Superior temporal gyrus (tissue), 1 donor: ENCODE results near the gene DPP6.
"Not testable (repeated sequence)": the region's sequence is repeated elsewhere in the genome, so short reads cannot be mapped to it uniquely, and the experiment has no call there.

Experiments
- DNase-seq: peaks from one replicate; pipeline ENCODE4 v3.0.0-alpha.2; 2016; ENCODE audit errors: extremely low spot score

DPP6 gene

DNA sequence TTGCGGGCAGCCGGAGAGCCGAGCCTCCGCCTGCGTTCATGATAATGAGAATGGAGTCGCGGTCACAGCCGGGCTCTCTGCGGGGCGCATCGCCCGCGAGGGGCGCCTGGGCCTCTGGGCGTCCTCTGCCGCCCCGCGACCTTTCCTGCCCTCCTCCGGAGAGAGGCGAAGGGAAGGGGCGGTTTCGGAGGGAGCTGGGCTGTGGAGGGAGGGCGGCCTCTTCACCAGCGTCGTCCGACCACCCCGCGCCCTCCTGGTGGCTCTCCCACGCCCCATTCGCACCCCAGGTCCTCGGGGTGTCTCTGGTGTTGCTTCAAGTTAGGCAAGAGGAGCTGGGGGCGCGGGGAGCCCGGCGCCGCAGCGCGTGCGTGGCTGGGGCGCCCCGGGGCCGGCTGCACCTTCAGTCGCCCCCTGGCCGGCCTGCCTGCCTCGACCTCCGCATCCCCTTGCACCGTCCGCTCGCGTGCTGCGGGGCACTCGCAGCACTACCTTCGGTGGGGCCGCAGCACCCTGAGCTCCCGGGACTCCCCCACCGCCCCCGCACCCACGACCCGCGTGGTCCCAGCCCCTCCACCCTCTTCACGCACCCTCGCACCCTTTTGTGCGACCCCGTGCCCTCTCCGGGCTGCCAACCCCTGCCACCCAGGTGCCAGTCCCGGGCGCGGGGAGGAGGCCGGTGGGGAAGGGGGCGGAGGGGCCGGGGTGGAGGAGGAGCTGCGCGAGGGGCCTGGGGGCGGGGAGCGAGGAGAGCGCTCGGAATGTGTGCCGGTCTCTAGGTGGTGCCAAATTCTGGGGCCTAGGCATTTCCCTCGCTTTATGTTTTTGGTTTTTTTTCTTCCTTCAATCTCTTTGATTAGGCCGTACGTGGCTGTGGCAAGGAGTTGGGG, at the start of gene DPP6:
DPP6 (plus strand) TSS at position 756 of the 887 bp plus-strand sequence.
- DNase-seq = peak; percentile 8

DNA sequence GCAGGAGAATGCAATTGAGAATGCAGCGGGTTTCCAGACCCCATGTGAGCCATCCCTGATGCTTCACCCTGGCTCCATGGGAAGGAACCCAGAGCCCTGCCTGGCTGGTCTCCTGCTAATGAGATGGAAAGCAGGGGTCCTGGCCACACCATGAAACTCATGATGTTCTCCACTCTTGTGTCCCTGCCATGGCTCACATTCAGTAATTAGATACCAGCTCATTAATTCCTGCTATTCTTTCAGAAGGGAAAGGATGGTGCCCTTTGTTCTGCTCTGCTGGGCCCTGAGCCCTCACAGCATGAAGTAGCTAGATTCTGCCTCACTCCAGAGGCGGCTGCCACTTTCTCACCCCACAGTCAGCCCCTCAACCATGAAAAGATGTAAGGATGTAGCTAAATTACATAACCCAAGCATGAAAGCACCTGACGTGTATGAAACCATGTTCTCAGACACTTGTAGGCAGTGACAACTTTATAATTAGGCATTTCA, 42.7 kb upstream of the DPP6 start:
- DNase-seq = not testable (repeated sequence)

DNA sequence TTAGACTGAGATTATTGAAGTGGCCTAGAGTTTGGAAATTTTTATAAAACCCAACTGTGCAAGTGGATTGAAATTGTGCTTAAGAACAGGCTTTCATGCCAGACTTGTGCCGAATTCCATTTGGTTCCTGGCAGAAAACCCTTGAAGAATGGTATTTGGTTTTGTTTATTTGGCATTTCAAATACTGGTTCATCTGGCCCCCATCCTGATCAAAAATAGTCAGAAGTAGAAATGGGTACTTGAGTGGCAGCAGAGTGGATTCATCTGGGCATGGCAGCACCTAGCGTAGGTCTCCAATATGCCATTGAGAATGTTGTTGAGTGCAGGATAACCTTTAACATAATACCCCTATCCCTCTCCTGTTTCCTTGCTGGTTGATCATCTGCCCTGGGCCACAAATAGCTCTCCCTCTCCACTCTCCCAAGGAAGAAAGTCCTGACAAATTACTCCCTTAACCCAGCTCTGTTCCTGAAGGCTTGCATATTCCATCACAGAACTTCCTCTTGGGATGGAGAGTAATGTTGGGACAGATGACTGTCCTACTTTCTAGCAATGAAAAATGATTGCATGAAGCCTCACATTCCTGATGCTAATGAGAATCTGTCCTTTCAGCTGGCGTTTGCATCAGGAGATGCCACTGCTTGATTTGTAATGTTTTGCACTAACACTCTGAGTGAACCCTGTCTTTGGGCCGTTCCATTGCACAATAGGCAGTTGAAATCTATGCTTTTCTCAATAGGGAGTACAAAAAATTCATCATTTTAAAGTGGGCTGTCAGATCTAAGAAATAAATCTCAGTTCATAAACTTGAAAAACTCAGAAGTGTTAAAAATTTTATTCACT, 41.3 kb upstream of the DPP6 start:
- DNase-seq = not testable (repeated sequence)

DNA sequence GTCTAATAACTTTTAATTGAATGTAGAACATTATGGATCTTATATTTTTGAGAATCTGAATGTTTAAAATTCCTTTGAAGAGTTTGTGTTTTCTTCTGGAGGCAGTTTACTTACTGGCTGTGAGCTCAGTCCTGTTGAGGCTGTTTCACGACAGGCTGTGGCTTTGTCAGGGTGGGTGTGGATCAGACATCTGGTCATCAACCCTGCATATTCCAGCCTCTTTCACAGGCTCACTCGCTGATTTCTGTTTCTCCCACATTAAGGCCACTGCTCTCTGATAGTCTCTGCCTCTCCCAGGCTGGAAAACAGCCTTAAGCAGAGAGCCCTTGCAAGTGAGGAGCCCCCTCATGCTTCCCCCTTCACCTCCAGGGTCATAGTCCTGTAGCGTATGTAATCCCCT, 39.4 kb upstream of the DPP6 start:
- DNase-seq = not testable (repeated sequence)

DNA sequence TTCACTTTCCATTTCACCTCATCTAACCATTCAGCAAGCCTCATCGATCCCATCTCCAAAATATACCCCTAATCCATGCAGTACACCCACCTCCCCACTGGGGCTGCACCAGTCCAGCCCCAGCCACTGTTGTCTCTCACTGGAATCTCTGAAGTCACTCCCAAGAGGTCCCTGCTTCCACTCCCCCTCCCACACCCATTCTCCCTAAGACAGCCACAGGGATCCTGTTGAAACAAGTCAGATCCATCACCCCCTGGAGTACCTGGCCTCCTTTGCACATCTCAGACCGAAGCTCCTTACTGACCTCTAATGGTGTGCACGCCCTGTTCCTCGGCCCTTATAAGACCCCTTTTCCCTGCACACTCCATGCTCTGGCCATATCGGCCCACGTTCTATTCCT, 36.6 kb upstream of the DPP6 start:
- not testable (repeated sequence) for DNase-seq

DNA sequence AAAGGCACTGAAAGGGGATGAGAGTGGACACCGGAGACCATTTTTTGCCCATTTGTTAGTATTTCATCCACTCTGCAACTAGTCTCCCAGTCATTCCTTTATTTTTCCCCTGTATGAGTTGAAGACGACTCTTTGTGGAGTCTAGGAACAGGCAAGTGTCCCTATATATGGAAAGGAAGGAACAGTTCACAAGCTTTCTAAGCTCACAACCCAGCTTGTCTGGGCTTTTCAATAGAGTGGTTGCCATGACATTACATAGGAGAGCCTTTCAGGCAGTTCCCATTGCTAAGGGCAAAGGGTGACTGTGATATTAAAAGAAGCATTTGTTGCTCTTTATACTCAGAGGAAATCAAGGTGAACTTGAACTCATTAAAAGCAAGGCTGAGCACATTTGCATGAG, 33.8 kb upstream of the DPP6 start:
- not testable (repeated sequence) for DNase-seq

DNA sequence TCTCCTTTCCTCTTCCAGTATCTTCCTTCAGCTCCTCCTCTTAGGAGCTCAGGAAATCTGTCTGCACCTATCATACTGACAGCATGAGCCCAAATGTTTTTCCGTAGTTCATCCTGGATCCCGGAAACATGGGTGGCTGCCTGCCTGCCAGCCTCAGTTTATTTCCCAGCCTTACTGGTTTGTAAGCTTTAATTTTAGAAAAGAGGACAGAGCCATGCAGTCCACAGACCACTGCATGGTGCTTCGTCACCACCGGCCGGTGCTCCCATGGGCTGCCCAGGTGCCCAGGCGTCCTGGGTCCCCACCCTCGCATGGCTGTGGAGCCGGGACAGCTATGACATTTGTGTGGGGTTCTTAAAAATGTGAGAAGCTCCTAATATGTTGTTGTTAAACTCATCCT, 24.4 kb upstream of the DPP6 start:
- not testable (repeated sequence) for DNase-seq

DNA sequence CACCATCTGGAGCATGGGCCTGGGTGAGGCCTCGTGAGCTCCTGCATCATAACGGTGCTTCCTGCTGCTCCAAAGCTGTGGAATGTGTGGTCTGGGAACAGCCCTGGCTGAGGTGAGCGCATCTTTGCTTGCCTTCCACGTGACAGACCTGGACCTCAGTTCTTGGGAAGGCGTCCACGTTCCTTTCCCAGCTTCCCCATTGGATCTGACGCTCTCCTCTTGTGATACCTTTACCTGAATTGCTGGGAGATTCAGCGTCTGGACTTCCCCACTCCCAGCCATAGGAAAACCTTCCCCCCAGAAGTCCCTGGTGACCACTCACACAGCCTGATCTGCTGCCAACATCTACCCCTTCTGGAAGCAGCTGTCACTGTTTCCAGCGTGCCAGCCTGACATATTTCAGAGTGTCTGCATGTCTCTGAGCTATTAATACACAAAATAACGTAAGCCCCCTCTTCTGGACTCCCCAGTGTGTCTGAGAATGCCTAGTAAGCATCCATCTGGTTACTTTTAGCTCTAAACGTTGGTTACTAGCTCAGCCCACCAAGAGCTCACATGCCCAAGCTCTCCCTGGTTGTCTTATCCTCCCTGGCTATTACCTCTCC, 21.6 kb upstream of the DPP6 start:
- DNase-seq = not testable (repeated sequence)

DNA sequence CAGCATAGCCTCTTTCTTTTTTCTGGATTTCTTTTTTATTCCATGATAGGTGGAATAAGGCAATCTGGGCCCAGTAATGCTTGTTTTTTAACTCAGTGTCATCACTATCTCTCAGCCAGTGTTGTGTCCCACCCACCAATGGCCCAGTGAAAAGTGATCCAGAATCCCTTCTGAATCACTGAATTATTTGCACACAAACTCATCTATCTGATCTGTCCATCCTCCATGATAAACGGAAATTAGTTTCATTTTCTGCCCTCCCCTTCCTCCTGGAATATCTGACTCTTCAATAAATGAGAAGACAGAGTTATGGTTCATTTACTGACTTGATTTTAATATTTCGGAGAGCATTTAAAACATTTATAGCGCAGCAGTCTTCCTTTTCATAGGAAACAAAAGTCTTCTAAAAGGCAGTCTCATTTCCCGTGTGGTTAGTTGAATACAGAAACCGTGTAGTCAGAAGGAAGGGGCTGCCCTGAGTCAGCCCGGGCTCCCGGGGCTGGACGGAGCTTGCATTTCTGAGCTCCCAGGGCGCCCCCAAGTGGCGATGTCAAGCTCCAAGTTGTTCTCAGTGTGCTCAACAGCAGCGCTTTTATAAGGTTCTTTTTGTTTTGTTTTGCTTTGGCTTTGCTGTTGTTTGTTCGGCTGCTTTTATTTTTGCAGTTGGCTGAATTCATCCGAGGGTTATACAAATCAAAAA, 12.6 kb upstream of the DPP6 start:
- not testable (repeated sequence) for DNase-seq

DNA sequence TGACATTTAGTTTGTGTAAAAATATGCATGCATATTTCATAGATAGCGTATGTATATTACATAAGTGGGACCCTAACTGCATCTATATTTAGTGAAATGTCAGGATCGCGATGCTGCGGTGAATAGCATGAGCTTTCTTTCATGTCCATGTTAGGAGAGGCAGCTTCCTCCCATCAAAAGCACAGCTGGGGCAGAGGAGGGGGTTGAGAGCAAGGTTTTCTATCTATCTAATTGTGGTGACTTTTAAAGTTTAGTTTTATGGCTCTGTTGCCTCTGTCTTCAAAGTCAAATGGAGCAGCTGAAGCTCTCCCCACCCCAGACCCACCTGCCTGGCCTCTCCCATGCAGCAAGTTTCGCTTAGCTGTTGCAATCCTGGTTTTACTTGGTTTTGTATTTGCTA, 1.8 kb upstream of the DPP6 start:
- not testable (repeated sequence) for DNase-seq

DNA sequence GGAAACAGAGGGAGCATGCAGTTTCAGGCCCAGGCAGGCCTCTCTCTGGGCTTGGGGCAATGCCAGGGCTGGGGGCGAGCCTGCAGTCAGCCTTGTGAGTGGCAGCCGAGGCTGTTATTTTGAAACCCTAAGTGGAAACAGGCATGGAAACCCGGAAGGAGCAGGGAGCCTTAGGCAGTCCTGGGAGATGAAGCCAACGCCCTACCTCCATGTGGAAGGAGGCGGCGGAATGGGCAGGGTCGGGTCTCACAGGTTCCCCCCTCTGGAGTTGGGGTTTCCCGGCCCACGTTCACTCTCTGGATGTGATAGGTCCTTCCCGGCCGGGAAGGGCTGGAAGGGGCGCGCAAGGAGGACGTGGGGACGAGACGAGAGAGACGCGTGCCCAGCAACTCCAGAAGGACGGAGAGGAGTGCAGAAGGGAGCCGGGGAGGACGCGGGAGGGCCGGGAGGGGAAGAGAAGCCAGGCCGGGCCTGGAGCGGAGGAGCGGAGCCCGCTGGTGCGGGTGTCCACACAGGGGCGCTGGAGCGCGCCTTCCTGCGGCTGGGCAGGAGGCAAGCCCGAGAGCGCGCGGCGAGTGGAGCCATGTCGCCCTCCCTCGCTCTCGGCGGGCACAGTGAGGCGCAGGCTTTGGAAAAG, 1.1 kb upstream of the DPP6 start:
- DNase-seq = peak; percentile 7

DNA sequence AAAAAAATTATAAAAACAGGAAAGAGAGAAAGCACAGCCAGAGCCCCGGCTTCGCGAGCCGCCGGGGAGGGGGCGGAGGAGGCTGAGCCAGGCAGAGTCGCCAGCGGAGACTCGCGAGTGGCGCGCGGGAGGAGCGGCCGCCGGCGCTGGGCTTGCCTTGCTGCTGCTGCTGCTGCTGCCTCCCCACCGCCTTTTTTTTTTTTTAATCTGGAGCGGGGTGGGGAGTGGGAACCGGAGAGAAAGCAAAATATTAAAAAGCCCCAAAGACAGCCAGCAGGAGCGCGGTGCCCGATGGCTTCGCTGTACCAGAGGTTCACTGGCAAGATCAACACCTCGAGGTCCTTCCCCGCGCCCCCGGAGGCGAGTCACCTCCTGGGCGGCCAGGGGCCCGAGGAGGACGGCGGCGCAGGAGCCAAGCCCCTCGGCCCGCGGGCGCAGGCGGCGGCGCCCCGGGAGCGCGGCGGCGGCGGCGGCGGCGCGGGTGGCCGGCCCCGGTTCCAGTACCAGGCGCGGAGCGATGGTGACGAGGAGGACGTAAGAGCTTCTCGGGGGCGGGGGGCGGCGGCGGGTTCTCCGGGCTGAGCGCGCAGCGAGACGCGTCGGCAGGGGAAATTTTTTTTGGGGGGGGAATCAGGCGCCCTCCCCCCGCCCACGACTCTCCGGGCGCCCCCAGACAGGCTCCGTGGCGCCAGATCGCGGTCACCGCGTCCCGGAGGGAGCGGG, 493 bp downstream of the DPP6 start:
- DNase-seq = peak; percentile 38

DNA sequence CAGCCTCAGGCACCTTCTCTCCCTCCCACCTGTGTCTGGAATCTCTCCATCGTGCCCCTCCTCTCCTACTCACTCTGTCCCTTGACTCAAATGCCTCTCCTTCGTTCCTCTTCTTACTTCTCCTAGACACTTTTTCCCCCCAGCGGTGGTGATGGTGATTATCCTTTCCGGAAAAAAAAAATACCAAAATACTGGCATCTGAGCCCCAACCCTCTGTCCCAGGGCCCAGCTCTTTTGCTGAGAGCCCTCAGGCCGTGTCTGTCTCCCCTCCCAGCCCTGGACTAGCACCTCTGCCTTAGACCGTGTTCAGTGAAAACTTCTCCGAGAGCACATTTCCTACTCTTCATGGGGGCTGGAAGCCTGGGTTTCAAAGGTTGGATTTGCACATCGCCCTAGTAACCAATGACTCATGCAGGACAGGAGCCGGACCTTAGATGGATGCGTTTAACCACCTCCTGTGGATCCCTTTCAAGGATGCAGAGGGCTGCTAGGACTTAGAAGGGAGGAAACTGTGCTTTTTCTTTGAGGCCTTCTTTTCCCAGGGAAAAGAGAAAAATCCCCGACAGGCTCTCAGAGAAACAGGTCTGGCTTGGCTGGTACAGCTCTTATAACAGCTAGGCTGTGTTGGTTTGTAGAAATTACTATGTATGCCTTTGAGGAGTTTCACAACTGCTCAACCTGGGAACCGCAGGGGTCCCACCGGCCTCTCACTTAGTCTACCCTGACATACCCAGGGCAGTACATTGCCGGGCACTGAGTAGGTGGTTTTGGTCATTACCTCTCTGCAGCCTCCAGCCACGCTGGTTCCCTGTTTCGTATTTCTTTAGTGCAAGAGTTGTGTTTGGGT, 1.5 kb downstream of the DPP6 start:
- peak; percentile 35 for DNase-seq

DNA sequence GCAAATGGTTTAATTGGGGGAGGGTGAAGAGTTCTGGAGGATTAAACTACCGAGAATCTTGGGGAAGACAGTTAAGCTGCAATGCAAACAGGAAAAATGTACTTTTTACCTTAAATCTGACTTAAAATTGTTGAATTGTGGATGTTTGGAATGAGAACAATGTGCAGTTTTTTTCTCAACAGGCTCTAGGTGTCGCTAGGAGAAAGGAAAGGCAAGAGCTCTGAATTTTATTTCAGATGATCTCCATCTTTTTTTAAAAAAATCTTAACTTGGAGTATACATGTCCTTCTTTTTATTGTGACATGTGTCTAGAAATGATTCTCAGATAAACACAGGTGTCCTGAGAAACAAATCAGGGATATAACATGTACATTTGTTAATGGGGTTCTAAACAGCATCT, 2.5 kb downstream of the DPP6 start:
- peak; percentile 25 for DNase-seq

DNA sequence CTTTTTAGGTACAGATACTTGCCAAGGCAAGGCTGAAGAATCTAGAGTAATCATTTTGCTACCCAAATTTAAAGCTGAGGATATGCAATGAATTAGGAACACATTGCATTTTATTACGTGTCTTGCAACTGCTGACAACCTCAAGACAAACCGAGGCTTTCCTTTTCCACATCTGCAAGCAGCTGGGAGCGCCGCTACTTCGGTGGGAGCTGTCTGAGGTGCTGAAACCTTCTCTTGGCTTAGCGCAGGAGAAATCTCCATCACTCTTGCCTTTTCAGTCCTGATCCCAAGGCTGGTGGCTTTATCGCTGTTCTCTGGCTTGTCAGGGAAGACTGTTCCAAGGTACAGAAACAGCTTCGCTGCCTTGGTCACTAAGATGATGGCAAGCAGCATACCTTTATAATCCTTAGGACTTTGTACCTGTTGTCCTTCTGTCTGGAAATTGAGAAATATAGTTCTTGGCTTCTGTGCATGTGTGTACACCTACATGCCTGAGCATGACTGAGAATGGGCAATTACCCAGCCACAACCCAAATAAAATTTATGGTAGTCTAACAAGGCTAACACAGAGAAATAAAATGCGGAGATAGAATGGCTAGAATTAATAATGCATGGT, 3.4 kb downstream of the DPP6 start:
- DNase-seq = peak; percentile 48

DNA sequence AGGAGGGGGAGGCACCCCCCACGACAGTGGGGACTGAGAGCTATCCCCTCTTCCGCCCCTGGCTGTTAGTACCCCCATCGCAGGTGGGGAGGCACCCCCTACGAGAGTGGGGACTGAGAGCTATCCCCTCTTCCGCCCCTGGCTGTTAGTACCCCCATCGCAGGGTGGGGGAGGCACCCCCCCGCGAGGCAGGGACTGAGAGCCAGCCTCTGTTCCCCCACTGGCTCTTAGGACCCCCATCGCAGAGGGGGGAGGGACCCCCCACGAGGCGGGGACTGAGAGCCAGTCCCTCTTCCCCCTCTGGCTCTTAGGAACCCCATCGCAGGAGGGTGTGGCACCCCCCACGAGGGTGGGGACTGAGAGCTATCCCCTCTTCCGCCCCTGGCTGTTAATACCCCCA, 6.6 kb downstream of the DPP6 start:
- DNase-seq = not testable (repeated sequence)

DNA sequence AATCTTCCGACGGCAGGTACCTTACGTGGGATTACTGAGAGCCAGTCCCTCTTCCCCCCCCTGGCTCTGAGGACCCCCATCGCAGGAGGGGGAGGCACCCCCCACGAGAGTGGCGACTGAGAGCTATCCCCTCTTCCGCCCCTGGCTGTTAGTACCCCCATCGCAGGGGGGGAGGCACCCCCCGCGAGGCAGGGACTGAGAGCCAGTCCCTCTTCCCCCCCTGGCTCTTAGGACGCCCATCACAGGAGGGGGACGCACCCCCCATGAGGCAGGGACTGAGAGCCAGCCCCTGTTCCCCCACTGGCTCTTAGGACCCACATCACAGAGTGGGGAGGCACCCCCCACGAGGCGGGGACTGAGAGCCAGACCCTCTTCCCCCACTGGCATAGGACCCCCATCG, 8.4 kb downstream of the DPP6 start:
- not testable (repeated sequence) for DNase-seq

DNA sequence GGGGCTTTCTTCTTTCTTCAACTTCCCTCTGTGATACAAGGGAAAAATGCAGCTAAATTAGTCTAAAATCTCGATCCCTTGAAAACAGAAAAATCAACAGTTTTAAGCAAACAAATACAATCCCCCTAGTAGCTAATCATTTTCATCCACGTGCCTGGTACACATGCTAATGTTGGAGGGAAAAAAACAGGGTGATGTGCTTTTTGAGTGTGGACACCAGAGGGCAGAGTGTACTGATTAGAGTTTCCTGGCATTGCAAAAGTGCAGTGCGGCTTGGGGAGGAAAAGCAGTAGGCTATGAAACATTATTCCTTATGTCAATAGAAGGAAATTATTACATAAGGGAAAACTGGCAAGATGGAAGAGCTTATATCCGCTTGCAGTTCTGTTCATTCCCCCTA, 19.6 kb downstream of the DPP6 start:
- DNase-seq = peak; percentile 91
